Measurements from ENCODE around the gene AKAP3. TPM values are rescaled to one million over a fixed set of nuclear protein-coding genes. Genes with fewer than 3 reads are reported as not detected.

Gene AKAP3
- total RNA-seq (2014; rRNA removed; shearing (Covaris generic); ENCODE audit: low replicate concordance), result 0.56 and 0.69 TPM in 2 replicates

- Histone ChIP-seq H3K4me3 (ENCODE audit: low read length) (peak within 1 kb of the TSS; percentile 74), H3K4me1 (ENCODE audit: low read length) (peaks cover 47% of the 10 kb centered on the region), H3K9me2 (replicated peaks; ENCODE audit: insufficient read depth, low read length) (no peaks in the 10 kb centered on the region), H3K9me3 (ENCODE audit: low read length) (no peaks in the 10 kb centered on the region), H2AFZ (ENCODE audit: low read length) (peak within 1 kb of the TSS; percentile 63), H3K4me2 (ENCODE audit: low read depth, low read length, poor library complexity, severe bottlenecking) (peak within 1 kb of the TSS; percentile 73), H3K27ac (ENCODE audit: low read length) (peak within 1 kb of the TSS; percentile 16; the same call in 1 of the 2 replicates), H3K36me3 (ENCODE audit: insufficient read depth, low read length) (peaks cover 2% of the 10 kb centered on the region; the same call in 1 of the 2 replicates), H3K79me2 (ENCODE audit: low read length) (peaks cover 46% of the 10 kb centered on the region), H3K27me3 (ENCODE audit: low read length) (no peaks in the 10 kb centered on the region), H4K20me1 (ENCODE audit: insufficient read depth, low read depth, low read length) (no peaks in the 10 kb centered on the region), H3K9ac (ENCODE audit: low read length) (peak within 1 kb of the TSS; percentile 78)
- peak; percentile 93 for DNase-seq
These were observed at the start of gene AKAP3, which contains the start of gene NDUFA9 for GRCh38 chr12:4648501-4649357. Gene AKAP3, minus strand, starts transcription at chr12:4649051. Its CDS starts 10,855 bp downstream, at chr12:4638196. Gene NDUFA9, plus strand, starts transcription at chr12:4649114. Its CDS starts 13 bp downstream, at chr12:4649127.

- no peak overlapping the region for H3K9ac ChIP-seq (ENCODE audit: low read length)
- H3K27me3 ChIP-seq (ENCODE audit: low read length), result no peaks in the 10 kb centered on the region
- no peak overlapping the region for H2AFZ ChIP-seq (ENCODE audit: low read length)
These were observed 41.9 kb upstream of the AKAP3 start for GRCh38 chr12:4690760-4691159.

GRCh38 chr12:4685317-4685716 lies 36.5 kb upstream of the AKAP3 start:
- peaks cover 40% of the 10 kb centered on the region for H3K36me3 ChIP-seq (ENCODE audit: insufficient read depth, low read length)
- H3K4me2 ChIP-seq (ENCODE audit: low read depth, low read length, poor library complexity, severe bottlenecking), result no peak overlapping the region
- H3K9ac ChIP-seq (ENCODE audit: low read length), result no peak overlapping the region
- H2AFZ ChIP-seq (ENCODE audit: low read length), result no peak overlapping the region
- no peak overlapping the region for H3K27ac ChIP-seq (ENCODE audit: low read length)
- no peak overlapping the region for H3K4me3 ChIP-seq (ENCODE audit: low read length)
- DNase-seq, result no peak
- no peaks in the 10 kb centered on the region for H3K79me2 ChIP-seq (ENCODE audit: low read length)
- H3K27me3 ChIP-seq (ENCODE audit: low read length), result no peaks in the 10 kb centered on the region
- peaks cover 5% of the 10 kb centered on the region; the same call in 1 of the 2 replicates for H3K4me1 ChIP-seq (ENCODE audit: low read length)
- no peaks in the 10 kb centered on the region for H3K9me3 ChIP-seq (ENCODE audit: low read length)
- H3K9me2 ChIP-seq (replicated peaks; ENCODE audit: insufficient read depth, low read length), result no peaks in the 10 kb centered on the region
- no peaks in the 10 kb centered on the region for H4K20me1 ChIP-seq (ENCODE audit: insufficient read depth, low read depth, low read length)

More at GRCh38 chr12:4690760-4691159, 41.9 kb upstream of the AKAP3 start:
- H3K4me1 ChIP-seq (ENCODE audit: low read length), result peaks cover 5% of the 10 kb centered on the region; the same call in 1 of the 2 replicates
- no peaks in the 10 kb centered on the region for H3K9me3 ChIP-seq (ENCODE audit: low read length)
- H3K4me3 ChIP-seq (ENCODE audit: low read length), result no peak overlapping the region
- H3K36me3 ChIP-seq (ENCODE audit: insufficient read depth, low read length), result peaks cover 19% of the 10 kb centered on the region
- H3K27ac ChIP-seq (ENCODE audit: low read length), result no peak overlapping the region
- H3K9me2 ChIP-seq (replicated peaks; ENCODE audit: insufficient read depth, low read length), result no peaks in the 10 kb centered on the region
- DNase-seq, result no peak
- H4K20me1 ChIP-seq (ENCODE audit: insufficient read depth, low read depth, low read length), result no peaks in the 10 kb centered on the region
- no peaks in the 10 kb centered on the region for H3K79me2 ChIP-seq (ENCODE audit: low read length)
- no peak overlapping the region for H3K4me2 ChIP-seq (ENCODE audit: low read depth, low read length, poor library complexity, severe bottlenecking)

GRCh38 chr12:4681732-4682131 lies 32.9 kb upstream of the AKAP3 start:
- H3K9me3 ChIP-seq (ENCODE audit: low read length), result no peaks in the 10 kb centered on the region
- no peak overlapping the region for H3K27ac ChIP-seq (ENCODE audit: low read length)
- H3K79me2 ChIP-seq (ENCODE audit: low read length), result no peaks in the 10 kb centered on the region
- H3K4me3 ChIP-seq (ENCODE audit: low read length), result no peak overlapping the region
- peaks cover 5% of the 10 kb centered on the region; the same call in 1 of the 2 replicates for H3K4me1 ChIP-seq (ENCODE audit: low read length)
- no peak overlapping the region for H3K9ac ChIP-seq (ENCODE audit: low read length)
- no peaks in the 10 kb centered on the region for H3K27me3 ChIP-seq (ENCODE audit: low read length)
- H4K20me1 ChIP-seq (ENCODE audit: insufficient read depth, low read depth, low read length), result no peaks in the 10 kb centered on the region
- no peak overlapping the region for H3K4me2 ChIP-seq (ENCODE audit: low read depth, low read length, poor library complexity, severe bottlenecking)
- H3K9me2 ChIP-seq (replicated peaks; ENCODE audit: insufficient read depth, low read length), result no peaks in the 10 kb centered on the region
- DNase-seq, result no peak
- H2AFZ ChIP-seq (ENCODE audit: low read length), result no peak overlapping the region
- peaks cover 28% of the 10 kb centered on the region; the same call in 1 of the 2 replicates for H3K36me3 ChIP-seq (ENCODE audit: insufficient read depth, low read length)

DNA sequence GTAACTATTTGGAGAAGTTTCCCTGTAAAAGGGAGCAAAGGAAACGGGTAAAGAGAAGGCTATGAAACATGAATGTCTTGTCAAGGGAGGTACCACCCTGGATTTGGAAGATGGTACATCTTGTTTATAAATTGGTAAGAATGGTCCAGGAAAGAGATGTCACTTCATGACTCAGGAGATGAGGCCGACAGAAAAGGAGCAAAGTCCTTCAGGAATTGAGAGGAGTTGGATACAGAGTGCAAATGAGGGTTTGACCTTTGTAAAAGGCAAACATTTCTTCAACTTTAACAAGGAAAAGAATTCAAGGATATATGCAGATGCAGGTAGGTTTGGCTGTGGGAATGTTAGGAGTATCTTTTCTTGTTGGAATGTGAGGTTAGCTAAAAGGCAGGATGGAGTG lies 30.9 kb upstream of the AKAP3 start:
- no peak overlapping the region for H3K27ac ChIP-seq (ENCODE audit: low read length)
- no peaks in the 10 kb centered on the region for H3K27me3 ChIP-seq (ENCODE audit: low read length)
- H3K9ac ChIP-seq (ENCODE audit: low read length), result no peak overlapping the region
- no peak overlapping the region for H2AFZ ChIP-seq (ENCODE audit: low read length)
- no peaks in the 10 kb centered on the region for H3K4me1 ChIP-seq (ENCODE audit: low read length)
- no peak for DNase-seq
- peaks cover 18% of the 10 kb centered on the region; the same call in 1 of the 2 replicates for H3K36me3 ChIP-seq (ENCODE audit: insufficient read depth, low read length)
- no peaks in the 10 kb centered on the region for H3K79me2 ChIP-seq (ENCODE audit: low read length)
- no peaks in the 10 kb centered on the region for H3K9me2 ChIP-seq (replicated peaks; ENCODE audit: insufficient read depth, low read length)
- no peak overlapping the region for H3K4me3 ChIP-seq (ENCODE audit: low read length)
- H3K4me2 ChIP-seq (ENCODE audit: low read depth, low read length, poor library complexity, severe bottlenecking), result no peak overlapping the region
- no peaks in the 10 kb centered on the region for H4K20me1 ChIP-seq (ENCODE audit: insufficient read depth, low read depth, low read length)
- no peaks in the 10 kb centered on the region for H3K9me3 ChIP-seq (ENCODE audit: low read length)

- Histone ChIP-seq H3K27ac (ENCODE audit: low read length) (no peak overlapping the region), H3K36me3 (ENCODE audit: insufficient read depth, low read length) (peaks cover 65% of the 10 kb centered on the region), H3K9me3 (ENCODE audit: low read length) (no peaks in the 10 kb centered on the region), H3K79me2 (ENCODE audit: low read length) (no peaks in the 10 kb centered on the region; the same call in 1 of the 2 replicates), H3K4me2 (ENCODE audit: low read depth, low read length, poor library complexity, severe bottlenecking) (no peak overlapping the region), H3K4me3 (ENCODE audit: low read length) (no peak overlapping the region), H2AFZ (ENCODE audit: low read length) (no peak overlapping the region), H3K27me3 (ENCODE audit: low read length) (no peaks in the 10 kb centered on the region), H3K4me1 (ENCODE audit: low read length) (no peaks in the 10 kb centered on the region), H3K9ac (ENCODE audit: low read length) (no peak overlapping the region), H3K9me2 (replicated peaks; ENCODE audit: insufficient read depth, low read length) (no peaks in the 10 kb centered on the region), H4K20me1 (ENCODE audit: insufficient read depth, low read depth, low read length) (no peaks in the 10 kb centered on the region)
- DNase-seq, result no peak
These were observed 16.4 kb upstream of the AKAP3 start for GRCh38 chr12:4665236-4665635.

- Histone ChIP-seq H3K9me3 (ENCODE audit: low read length) (no peaks in the 10 kb centered on the region), H3K4me1 (ENCODE audit: low read length) (no peaks in the 10 kb centered on the region), H3K36me3 (ENCODE audit: insufficient read depth, low read length) (peaks cover 60% of the 10 kb centered on the region)
These were observed 15.2 kb upstream of the AKAP3 start for GRCh38 chr12:4663971-4664505.

GRCh38 chr12:4653691-4654090 lies 4.8 kb upstream of the AKAP3 start:
- Histone ChIP-seq H3K27me3 (ENCODE audit: low read length) (no peaks in the 10 kb centered on the region), H3K9me3 (ENCODE audit: low read length) (no peaks in the 10 kb centered on the region), H3K4me1 (ENCODE audit: low read length) (peaks cover 24% of the 10 kb centered on the region), H3K4me3 (ENCODE audit: low read length) (no peak overlapping the region), H2AFZ (ENCODE audit: low read length) (no peak overlapping the region), H4K20me1 (ENCODE audit: insufficient read depth, low read depth, low read length) (no peaks in the 10 kb centered on the region), H3K9me2 (replicated peaks; ENCODE audit: insufficient read depth, low read length) (no peaks in the 10 kb centered on the region), H3K4me2 (ENCODE audit: low read depth, low read length, poor library complexity, severe bottlenecking) (no peak overlapping the region), H3K36me3 (ENCODE audit: insufficient read depth, low read length) (peaks cover 36% of the 10 kb centered on the region), H3K27ac (ENCODE audit: low read length) (no peak overlapping the region), H3K79me2 (ENCODE audit: low read length) (peaks cover 65% of the 10 kb centered on the region), H3K9ac (ENCODE audit: low read length) (no peak overlapping the region)
- DNase-seq, result no peak

More at GRCh38 chr12:4663971-4664505, 15.2 kb upstream of the AKAP3 start:
- no peaks in the 10 kb centered on the region for H4K20me1 ChIP-seq (ENCODE audit: insufficient read depth, low read depth, low read length)
- no peak overlapping the region for H3K9ac ChIP-seq (ENCODE audit: low read length)
- no peaks in the 10 kb centered on the region for H3K27me3 ChIP-seq (ENCODE audit: low read length)
- H2AFZ ChIP-seq (ENCODE audit: low read length), result no peak overlapping the region
- no peaks in the 10 kb centered on the region for H3K9me2 ChIP-seq (replicated peaks; ENCODE audit: insufficient read depth, low read length)
- no peak for DNase-seq
- no peak overlapping the region for H3K4me3 ChIP-seq (ENCODE audit: low read length)
- no peak overlapping the region for H3K27ac ChIP-seq (ENCODE audit: low read length)
- H3K4me2 ChIP-seq (ENCODE audit: low read depth, low read length, poor library complexity, severe bottlenecking), result no peak overlapping the region
- no peaks in the 10 kb centered on the region; the same call in 1 of the 2 replicates for H3K79me2 ChIP-seq (ENCODE audit: low read length)

Measured in Karpas-422 (cell line).